IPS-NIHi7 (cell line): ENCODE data around the gene RBMX.
"Not testable (repeated sequence)": the region's sequence is repeated elsewhere in the genome, so short reads cannot be mapped to it uniquely, and the experiment has no call there.

ENCODE experiments used
- DNase-seq: peaks from one replicate; pipeline ENCODE4 v3.0.0; 2012; ENCODE audit warnings: mixed read lengths; ENCODE audit errors: extremely low spot score

The RBMX gene

GRCh38 chrX:136880452-136881013 is at the start of gene RBMX:
Gene RBMX (minus strand): TSS chrX:136880725. CDS start chrX:136879427, 1,298 bp downstream.
- peak; percentile 96 for DNase-seq

- DNase-seq = not testable (repeated sequence)
Measured at GRCh38 chrX:136921438-136921837, 40.9 kb upstream of the RBMX start.

GRCh38 chrX:136920001-136920400 is 39.5 kb upstream of the RBMX start:
- DNase-seq = no peak

GRCh38 chrX:136916827-136917226 is 36.3 kb upstream of the RBMX start:
- DNase-seq = no peak

GRCh38 chrX:136911661-136912060 is 31.1 kb upstream of the RBMX start:
- DNase-seq = not testable (repeated sequence)

- DNase-seq = no peak
Measured at GRCh38 chrX:136911253-136911652, 30.7 kb upstream of the RBMX start.

GRCh38 chrX:136910565-136911035 is 30.1 kb upstream of the RBMX start:
- DNase-seq = no peak

- DNase-seq = peak; percentile 92
Measured at GRCh38 chrX:136909706-136910564, 29.4 kb upstream of the RBMX start.

GRCh38 chrX:136909119-136909705 is 28.7 kb upstream of the RBMX start:
- peak; percentile 93 for DNase-seq

- DNase-seq = no peak
Measured at GRCh38 chrX:136907621-136908020, 27.1 kb upstream of the RBMX start.

GRCh38 chrX:136906921-136907510 is 26.5 kb upstream of the RBMX start:
- DNase-seq = no peak

GRCh38 chrX:136904067-136904466 is 23.5 kb upstream of the RBMX start:
- DNase-seq = not testable (repeated sequence)

GRCh38 chrX:136900071-136900470 is 19.5 kb upstream of the RBMX start:
- not testable (repeated sequence) for DNase-seq

- DNase-seq = no peak
Measured at GRCh38 chrX:136899221-136899620, 18.7 kb upstream of the RBMX start.

- DNase-seq = not testable (repeated sequence)
Measured at GRCh38 chrX:136898752-136899151, 18.2 kb upstream of the RBMX start.

- DNase-seq = no peak
Measured at GRCh38 chrX:136896121-136896914, 15.8 kb upstream of the RBMX start.

GRCh38 chrX:136892412-136892811 is 11.9 kb upstream of the RBMX start:
- DNase-seq = no peak

- DNase-seq = not testable (repeated sequence)
Measured at GRCh38 chrX:136890596-136890995, 10.1 kb upstream of the RBMX start.

- DNase-seq = no peak
Measured at GRCh38 chrX:136889269-136889668, 8.7 kb upstream of the RBMX start.

GRCh38 chrX:136880003-136880451 is 498 bp downstream of the RBMX start:
- DNase-seq = no peak

- no peak for DNase-seq
Measured at GRCh38 chrX:136879001-136879687, 1.4 kb downstream of the RBMX start.
